Right lobe of liver (tissue), 4 donors: ENCODE measurements around the gene NYAP2.

ENCODE experiments used
- POLR2A ChIP-seq: fragments of 450-650 bp; IDR thresholded peaks from one replicate; pipeline ENCODE4 v1.6.1; 2017; ENCODE audit warnings: antibody characterized with exemption, mild to moderate bottlenecking
- TF ChIP-seq, protein P1 (sequence below), 4 donors: fragments of 200-600 bp in 3 of 4; fragments of 450-650 bp in 1 of 4; IDR thresholded peaks; one replicate each; pipeline versions ENCODE4 v1.5.1 to v1.8.0; 2016 to 2022; ENCODE audit warnings: antibody characterized with exemption in 4 of 4, mild to moderate bottlenecking in 2 of 4
- donor health status: DM: no; HTN: no; CAD: no.
- donor health status: DM: no; HTN: no; CAD: no.
- donor health status: DM: no; HTN: yes; CAD: no.

DNA sequence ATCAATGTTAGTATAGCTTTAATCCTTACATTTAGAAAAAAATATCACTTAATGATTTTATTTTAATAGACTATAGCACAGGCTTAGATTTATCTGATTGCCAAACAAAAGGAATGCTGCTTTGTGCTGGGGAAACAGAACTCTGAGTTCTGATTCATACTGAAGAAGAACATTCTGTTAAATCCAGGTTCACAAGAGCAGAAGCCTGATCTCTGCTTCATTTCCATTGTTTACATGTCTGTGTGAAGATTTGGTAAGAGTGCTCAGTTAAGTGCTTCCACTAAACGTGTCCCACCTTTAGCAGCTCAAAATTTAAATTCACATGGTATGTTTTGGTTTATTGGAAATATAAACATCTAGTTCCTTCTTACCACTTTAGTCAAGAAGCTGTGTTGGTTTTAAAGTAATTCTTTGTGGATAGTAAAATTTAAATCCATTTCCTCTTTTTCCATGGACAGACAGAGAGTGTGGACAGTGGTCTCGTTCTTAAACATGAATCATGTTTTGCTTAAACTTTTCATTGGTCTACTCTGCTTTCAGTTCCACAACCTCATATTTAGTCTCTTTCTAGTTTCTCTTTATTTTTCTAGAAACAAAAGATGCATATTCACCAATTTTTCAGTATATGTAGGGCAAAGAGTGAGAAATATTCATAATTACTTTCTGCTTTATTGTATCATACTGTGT is 59.1 kb downstream of the NYAP2 start:
- TF ChIP-seq, protein P1, sequence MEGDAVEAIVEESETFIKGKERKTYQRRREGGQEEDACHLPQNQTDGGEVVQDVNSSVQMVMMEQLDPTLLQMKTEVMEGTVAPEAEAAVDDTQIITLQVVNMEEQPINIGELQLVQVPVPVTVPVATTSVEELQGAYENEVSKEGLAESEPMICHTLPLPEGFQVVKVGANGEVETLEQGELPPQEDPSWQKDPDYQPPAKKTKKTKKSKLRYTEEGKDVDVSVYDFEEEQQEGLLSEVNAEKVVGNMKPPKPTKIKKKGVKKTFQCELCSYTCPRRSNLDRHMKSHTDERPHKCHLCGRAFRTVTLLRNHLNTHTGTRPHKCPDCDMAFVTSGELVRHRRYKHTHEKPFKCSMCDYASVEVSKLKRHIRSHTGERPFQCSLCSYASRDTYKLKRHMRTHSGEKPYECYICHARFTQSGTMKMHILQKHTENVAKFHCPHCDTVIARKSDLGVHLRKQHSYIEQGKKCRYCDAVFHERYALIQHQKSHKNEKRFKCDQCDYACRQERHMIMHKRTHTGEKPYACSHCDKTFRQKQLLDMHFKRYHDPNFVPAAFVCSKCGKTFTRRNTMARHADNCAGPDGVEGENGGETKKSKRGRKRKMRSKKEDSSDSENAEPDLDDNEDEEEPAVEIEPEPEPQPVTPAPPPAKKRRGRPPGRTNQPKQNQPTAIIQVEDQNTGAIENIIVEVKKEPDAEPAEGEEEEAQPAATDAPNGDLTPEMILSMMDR (IDR thresholded peaks at IDR 0.05): no peak
- TF ChIP-seq POLR2A: no peak
